HEK293 (cell line): Measurements from ENCODE around the gene GHITM.

ENCODE experiments used
- ZBTB7A ChIP-seq: fragments of 450-650 bp; formaldehyde crosslinking; IDR thresholded peaks from 2 replicates; pipeline ENCODE4 v1.5.1; 2016; ENCODE audit warnings: low read depth, missing biosample characterization, missing genetic modification characterization
- ZNF2 ChIP-seq: fragments of 450-650 bp; formaldehyde crosslinking; IDR thresholded peaks from 2 replicates; pipeline ENCODE4 v1.5.1; 2016; ENCODE audit warnings: missing biosample characterization, missing genetic modification characterization
- ZNF521 ChIP-seq: fragments of 450-650 bp; formaldehyde crosslinking; IDR thresholded peaks from 2 replicates; pipeline ENCODE4 v1.5.1; 2017; ENCODE audit warnings: missing biosample characterization, mild to moderate bottlenecking, missing genetic modification characterization
- ZNF76 ChIP-seq: fragments of 450-650 bp; formaldehyde crosslinking; IDR thresholded peaks from 2 replicates; pipeline ENCODE4; 2016; ENCODE audit warnings: low read depth, missing biosample characterization, missing genetic modification characterization, borderline replicate concordance
- TF ChIP-seq, protein P1 (sequence below): fragments of 450-650 bp; formaldehyde crosslinking; IDR thresholded peaks from 2 replicates; pipeline ENCODE4 v1.5.1; 2016; ENCODE audit warnings: missing biosample characterization, missing genetic modification characterization

DNA sequence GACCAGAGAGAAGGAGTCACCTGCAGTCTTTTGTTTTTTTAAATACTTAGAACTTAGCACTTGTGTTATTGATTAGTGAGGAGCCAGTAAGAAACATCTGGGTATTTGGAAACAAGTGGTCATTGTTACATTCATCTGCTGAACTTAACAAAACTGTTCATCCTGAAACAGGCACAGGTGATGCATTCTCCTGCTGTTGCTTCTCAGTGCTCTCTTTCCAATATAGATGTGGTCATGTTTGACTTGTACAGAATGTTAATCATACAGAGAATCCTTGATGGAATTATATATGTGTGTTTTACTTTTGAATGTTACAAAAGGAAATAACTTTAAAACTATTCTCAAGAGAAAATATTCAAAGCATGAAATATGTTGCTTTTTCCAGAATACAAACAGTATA, 13.5 kb downstream of the GHITM start:
- TF ChIP-seq ZBTB7A (tag by site-specific recombination) (no peak), ZNF76 (no peak), ZNF2 (tag by site-specific recombination) (no peak), ZNF521 (tag by site-specific recombination) (no peak)
- TF ChIP-seq, protein P1, sequence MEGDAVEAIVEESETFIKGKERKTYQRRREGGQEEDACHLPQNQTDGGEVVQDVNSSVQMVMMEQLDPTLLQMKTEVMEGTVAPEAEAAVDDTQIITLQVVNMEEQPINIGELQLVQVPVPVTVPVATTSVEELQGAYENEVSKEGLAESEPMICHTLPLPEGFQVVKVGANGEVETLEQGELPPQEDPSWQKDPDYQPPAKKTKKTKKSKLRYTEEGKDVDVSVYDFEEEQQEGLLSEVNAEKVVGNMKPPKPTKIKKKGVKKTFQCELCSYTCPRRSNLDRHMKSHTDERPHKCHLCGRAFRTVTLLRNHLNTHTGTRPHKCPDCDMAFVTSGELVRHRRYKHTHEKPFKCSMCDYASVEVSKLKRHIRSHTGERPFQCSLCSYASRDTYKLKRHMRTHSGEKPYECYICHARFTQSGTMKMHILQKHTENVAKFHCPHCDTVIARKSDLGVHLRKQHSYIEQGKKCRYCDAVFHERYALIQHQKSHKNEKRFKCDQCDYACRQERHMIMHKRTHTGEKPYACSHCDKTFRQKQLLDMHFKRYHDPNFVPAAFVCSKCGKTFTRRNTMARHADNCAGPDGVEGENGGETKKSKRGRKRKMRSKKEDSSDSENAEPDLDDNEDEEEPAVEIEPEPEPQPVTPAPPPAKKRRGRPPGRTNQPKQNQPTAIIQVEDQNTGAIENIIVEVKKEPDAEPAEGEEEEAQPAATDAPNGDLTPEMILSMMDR = no peak
